ENCODE data around the gene MYL6B.
"Not testable (repeated sequence)": the region's sequence is repeated elsewhere in the genome, so short reads cannot be mapped to it uniquely, and the experiment has no call there.

MYL6B gene

GRCh38 chr12:56152132-56152755, at the start of gene MYL6B:
TSS of gene MYL6B (plus strand) at chr12:56152587. CDS start at chr12:56153919, 1,332 bp downstream.
- peak; percentile 46 for DNase-seq (ENCODE audit: low read depth, low spot score)
- H3K27ac ChIP-seq: peak within 1 kb of the TSS; percentile 86

- H3K27ac ChIP-seq: no peak overlapping the region
- DNase-seq (ENCODE audit: low read depth, low spot score): no peak
Measured at GRCh38 chr12:56102683-56103065, 49.7 kb upstream of the MYL6B start.

GRCh38 chr12:56103066-56103711, 49.2 kb upstream of the MYL6B start:
- H3K27ac ChIP-seq: peak overlapping the region; percentile 72
- DNase-seq (ENCODE audit: low read depth, low spot score): no peak

- DNase-seq (ENCODE audit: low read depth, low spot score): no peak
- H3K27ac ChIP-seq: peak overlapping the region; percentile 72
Measured at GRCh38 chr12:56103823-56104108, 48.6 kb upstream of the MYL6B start.

GRCh38 chr12:56104109-56104814, 48.1 kb upstream of the MYL6B start, which contains the start of gene PA2G4:
TSS of gene PA2G4 (plus strand) at chr12:56104559. CDS start at chr12:56104738, 179 bp downstream.
- peak within 1 kb of the TSS; percentile 72 for H3K27ac ChIP-seq
- peak; percentile 85 for DNase-seq (ENCODE audit: low read depth, low spot score)

GRCh38 chr12:56104815-56105608, 47.4 kb upstream of the MYL6B start:
- no peak for DNase-seq (ENCODE audit: low read depth, low spot score)
- peak overlapping the region; percentile 72 for H3K27ac ChIP-seq

- DNase-seq (ENCODE audit: low read depth, low spot score): no peak
- peak overlapping the region; percentile 72 for H3K27ac ChIP-seq
Measured at GRCh38 chr12:56105609-56105902, 46.8 kb upstream of the MYL6B start.

GRCh38 chr12:56107242-56107641, 45.1 kb upstream of the MYL6B start:
- DNase-seq (ENCODE audit: low read depth, low spot score): no peak
- no peak overlapping the region for H3K27ac ChIP-seq

GRCh38 chr12:56110571-56110970, 41.8 kb upstream of the MYL6B start:
- H3K27ac ChIP-seq: peak overlapping the region; percentile 51
- peak; percentile 83 for DNase-seq (ENCODE audit: low read depth, low spot score)

- peak overlapping the region; percentile 93 for H3K27ac ChIP-seq
- DNase-seq (ENCODE audit: low read depth, low spot score): no peak
Measured at GRCh38 chr12:56114084-56114483, 38.3 kb upstream of the MYL6B start.

- H3K27ac ChIP-seq: peak overlapping the region; percentile 93
- no peak for DNase-seq (ENCODE audit: low read depth, low spot score)
Measured at GRCh38 chr12:56115329-56115728, 37.1 kb upstream of the MYL6B start.

GRCh38 chr12:56116267-56117081, 35.9 kb upstream of the MYL6B start, which contains the start of gene RPL41:
TSS of gene RPL41 (plus strand) at chr12:56116633.
- H3K27ac ChIP-seq: peak within 1 kb of the TSS; percentile 93
- DNase-seq (ENCODE audit: low read depth, low spot score): peak; percentile 66

GRCh38 chr12:56117082-56117706, 35.2 kb upstream of the MYL6B start:
- DNase-seq (ENCODE audit: low read depth, low spot score): not testable (repeated sequence)

GRCh38 chr12:56117778-56118687, 34.4 kb upstream of the MYL6B start, which contains the start of gene ZC3H10:
TSS of gene ZC3H10 (plus strand) at chr12:56118266. CDS start at chr12:56120563, 2,297 bp downstream.
- peak; percentile 98 for DNase-seq (ENCODE audit: low read depth, low spot score)
- H3K27ac ChIP-seq: peak within 1 kb of the TSS; percentile 93

More at GRCh38 chr12:56117082-56117706, 35.2 kb upstream of the MYL6B start:
- H3K27ac ChIP-seq: peak overlapping the region; percentile 93

GRCh38 chr12:56118688-56119357, 33.6 kb upstream of the MYL6B start:
- DNase-seq (ENCODE audit: low read depth, low spot score): no peak

GRCh38 chr12:56119361-56119796, 33.0 kb upstream of the MYL6B start:
- H3K27ac ChIP-seq: peak overlapping the region; percentile 93
- DNase-seq (ENCODE audit: low read depth, low spot score): peak; percentile 44

More at GRCh38 chr12:56118688-56119357, 33.6 kb upstream of the MYL6B start:
- H3K27ac ChIP-seq: peak overlapping the region; percentile 93

GRCh38 chr12:56120158-56120846, 32.1 kb upstream of the MYL6B start:
- DNase-seq (ENCODE audit: low read depth, low spot score): no peak
- peak overlapping the region; percentile 93 for H3K27ac ChIP-seq
